Measurements from ENCODE around the gene PLEKHG3.

- TF ChIP-seq CTCF (optimal IDR thresholded peaks at IDR 0.05 in 1 of 3, IDR thresholded peaks at IDR 0.05 in 1 of 3, conservative IDR thresholded peaks at IDR 0.05 in 1 of 3; ENCODE audit: extremely low read depth in 1 of 3, insufficient read depth in 2 of 3, low read length in 3 of 3) (no peak), EZH2 (IDR thresholded peaks at IDR 0.05; ENCODE audit: low read length) (no peak)
Observed at GRCh38 chr14:64727551-64728071, 23.4 kb downstream of the PLEKHG3 start.

All from keratinocyte (primary cell).